ENCODE results near the gene MEIS2. TPM values are rescaled to one million over a fixed set of nuclear protein-coding genes. Genes with fewer than 3 reads are reported as not detected.

MEIS2 gene
- total RNA-seq, 2 experiments from 2014 or later, result not detected

DNA sequence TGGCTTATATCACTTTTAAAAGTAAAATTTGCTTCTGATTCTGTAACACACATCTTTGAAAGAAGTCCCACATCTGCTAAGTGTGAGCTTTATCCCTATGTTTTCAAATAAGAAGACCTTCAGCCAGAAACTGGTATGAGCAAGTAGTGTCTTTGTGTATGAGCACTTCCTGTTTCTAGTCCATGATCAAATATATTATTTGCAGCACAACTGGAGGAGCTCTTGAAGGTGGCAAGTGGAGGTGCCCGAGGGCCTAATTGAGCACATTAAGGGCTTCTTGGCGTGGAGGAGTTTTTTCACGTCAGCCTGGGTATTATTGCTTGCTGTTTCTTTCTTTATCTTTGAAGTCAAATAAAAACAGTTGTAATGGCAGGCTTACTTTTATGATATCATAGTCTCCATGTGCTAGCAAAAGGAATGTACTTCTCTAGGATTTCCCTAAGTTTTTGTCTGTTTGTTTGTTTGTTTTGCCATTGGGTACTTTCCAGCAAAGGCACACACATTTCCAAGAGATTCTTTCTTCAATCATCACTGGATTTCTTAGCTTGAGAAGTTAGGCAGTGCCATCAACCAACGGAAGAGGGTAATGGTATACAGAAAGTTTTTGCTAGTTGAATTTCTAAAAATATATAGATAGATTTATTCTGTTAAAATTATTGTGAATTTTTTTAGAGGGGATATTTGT, 68.1 kb downstream of the MEIS2 start:
- CTCF ChIA-PET, result interaction anchor here (0.6 kb wide), 1 partner anchor 69 kb away, joined by 5 read pairs; no protein-coding TSS in a partner anchor
- POLR2A ChIA-PET, result no interaction called here
- Mint-ChIP-seq H3K4me1 (no peaks in the 10 kb centered on the region), H3K27me3 (no peaks in the 10 kb centered on the region), H3K4me3 (no peak overlapping the region), H3K9me3 (ENCODE audit: low read depth) (no peaks in the 10 kb centered on the region), H3K27ac (no peak overlapping the region), H3K36me3 (ENCODE audit: low read depth) (no peaks in the 10 kb centered on the region)
- intact Hi-C loops (cut with DNase I, micrococcal nuclease), result no loop called here
- DNase-seq (no peak), ATAC-seq (no peak)

DNA sequence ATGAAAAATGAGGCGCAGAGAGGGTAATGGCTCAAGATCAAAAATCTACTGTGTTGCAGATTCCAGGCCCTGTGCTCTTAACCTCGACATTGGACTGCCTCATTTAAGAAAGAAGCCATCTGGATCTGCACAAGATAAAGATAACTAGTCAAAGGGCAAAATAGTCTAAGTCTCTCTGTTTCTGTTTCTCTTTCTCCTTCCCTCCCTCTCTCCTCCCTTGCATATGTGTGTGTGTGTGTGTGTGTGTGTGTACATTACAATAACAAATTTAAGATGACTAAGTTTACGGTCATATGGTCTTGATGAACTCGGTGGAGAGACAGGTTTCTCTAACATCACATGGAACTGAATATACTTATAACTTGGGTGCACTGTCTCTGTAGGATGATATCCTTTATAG, 69.2 kb downstream of the MEIS2 start:
- DNase-seq (no peak), ATAC-seq (no peak)
- H3K27ac Mint-ChIP-seq, result no peak overlapping the region
- intact Hi-C loops (cut with DNase I, micrococcal nuclease), result no loop called here
- no peak overlapping the region for H3K4me3 Mint-ChIP-seq
- no peaks in the 10 kb centered on the region for H3K4me1 Mint-ChIP-seq
- no peaks in the 10 kb centered on the region for H3K36me3 Mint-ChIP-seq (ENCODE audit: low read depth)
- H3K27me3 Mint-ChIP-seq, result peaks cover 3% of the 10 kb centered on the region
- CTCF ChIA-PET, result no interaction called here
- POLR2A ChIA-PET, result no interaction called here
- H3K9me3 Mint-ChIP-seq (ENCODE audit: low read depth), result no peaks in the 10 kb centered on the region

DNA sequence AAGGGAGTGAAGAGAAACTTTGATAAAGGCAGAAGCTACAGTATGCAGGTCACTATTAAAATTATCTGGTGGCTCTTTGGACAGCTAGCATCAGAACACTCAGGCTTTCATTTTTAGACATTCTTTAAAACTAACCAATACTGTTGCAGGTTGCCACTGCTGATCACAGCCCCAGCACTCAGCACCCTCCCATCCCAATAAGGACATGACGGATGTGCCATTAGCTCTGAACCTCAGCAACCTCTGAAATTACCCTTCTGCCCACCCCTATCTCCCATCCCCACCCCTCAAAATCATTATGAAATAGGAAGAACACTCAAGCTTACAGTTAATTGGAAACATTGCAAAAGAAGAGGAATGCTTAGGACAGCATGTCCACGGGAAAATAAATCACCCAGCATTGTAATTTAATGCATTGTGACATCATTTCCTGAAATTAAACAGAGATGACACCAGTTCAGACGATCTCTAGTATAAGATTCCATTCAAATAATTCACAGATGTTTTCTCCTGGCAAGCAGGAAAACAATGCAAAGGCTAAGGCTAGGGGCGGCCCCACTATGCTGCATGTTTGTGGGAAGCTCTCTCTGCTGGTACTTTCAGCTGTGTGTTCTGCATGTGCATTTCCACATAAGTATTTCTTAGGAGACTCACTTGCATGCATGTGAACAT, 71.6 kb downstream of the MEIS2 start:
- intact Hi-C loops (cut with DNase I, micrococcal nuclease), result no loop called here

DNA sequence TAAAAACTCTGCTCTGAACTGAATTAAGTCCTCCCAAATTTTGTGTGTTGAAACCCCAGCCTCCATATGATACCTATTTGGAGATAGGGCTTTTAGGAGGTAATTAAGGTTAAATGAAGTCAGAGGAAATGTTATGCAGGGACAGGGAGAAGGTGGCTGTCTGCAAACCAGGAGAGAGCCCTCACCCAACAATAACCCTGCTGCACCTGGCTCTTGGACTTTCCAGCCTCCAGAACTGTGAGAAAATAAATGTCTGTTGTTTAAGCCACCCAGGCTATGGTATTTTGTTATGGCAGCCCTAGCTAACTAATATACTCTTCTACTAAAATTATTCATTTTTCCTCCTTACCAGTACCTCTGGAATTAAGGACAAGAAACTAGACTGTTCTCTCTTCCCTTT, 79.5 kb downstream of the MEIS2 start:
- H3K27me3 Mint-ChIP-seq, result peaks cover 2% of the 10 kb centered on the region

More for the DNA sequence above, 71.6 kb downstream of the MEIS2 start:
- no peak for DNase-seq
- no peak for ATAC-seq
- Mint-ChIP-seq H3K27me3 (peaks cover 5% of the 10 kb centered on the region), H3K4me1 (no peaks in the 10 kb centered on the region), H3K36me3 (ENCODE audit: low read depth) (no peaks in the 10 kb centered on the region), H3K27ac (no peak overlapping the region), H3K9me3 (ENCODE audit: low read depth) (no peaks in the 10 kb centered on the region), H3K4me3 (no peak overlapping the region)
- ChIA-PET POLR2A (no interaction called here), CTCF (interaction anchor here (0.5 to 0.8 kb wide), 2 partner anchors 14 to 114 kb away, joined by 3 to 5 read pairs; no protein-coding TSS in a partner anchor)

DNA sequence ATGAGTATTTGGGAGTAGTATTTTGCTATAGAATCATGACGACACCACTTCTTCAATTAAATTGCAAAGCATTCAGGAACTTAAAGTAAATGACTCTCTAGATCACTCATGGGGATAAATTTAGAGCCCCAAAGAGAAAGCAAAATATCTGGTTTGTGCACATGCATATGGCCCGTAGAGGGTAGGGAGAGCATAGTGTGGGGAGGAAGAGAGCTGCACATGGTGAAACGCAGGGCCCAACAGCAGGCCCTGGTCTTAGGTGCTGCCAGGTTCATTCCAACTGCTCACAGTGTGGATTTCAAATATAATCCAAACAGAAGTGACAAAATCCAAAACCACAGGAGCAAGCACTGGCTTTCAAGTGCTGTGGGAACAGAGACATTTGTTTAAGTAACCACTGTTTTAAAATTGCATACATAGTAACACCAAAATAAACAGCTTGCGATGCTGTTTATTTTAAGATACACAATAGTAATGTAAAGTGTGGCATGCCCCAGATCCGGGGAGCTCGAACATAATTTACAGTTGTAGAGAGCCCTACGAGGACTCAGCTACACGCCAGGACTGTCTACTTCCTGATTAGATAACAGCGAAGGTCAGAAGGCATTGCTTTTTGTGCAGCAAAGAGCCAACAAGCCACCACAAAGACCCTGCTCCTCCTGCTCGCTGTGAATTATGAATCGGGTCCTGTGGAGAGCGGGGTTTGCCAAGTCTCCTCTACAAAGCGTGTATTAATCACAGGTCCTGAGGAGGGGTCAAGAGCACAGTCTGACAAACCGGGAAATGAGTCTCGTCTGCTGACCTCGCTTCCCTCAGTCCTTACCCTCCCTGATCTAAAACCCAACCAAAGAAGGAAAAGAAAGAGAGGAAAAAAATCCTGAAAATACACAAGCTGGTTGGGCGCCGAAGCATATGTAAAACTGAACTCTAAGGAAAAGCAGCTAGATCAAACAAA, 80.6 kb downstream of the MEIS2 start:
- Mint-ChIP-seq H3K4me3 (no peak overlapping the region), H3K27ac (no peak overlapping the region), H3K9me3 (ENCODE audit: low read depth) (peaks cover 2% of the 10 kb centered on the region), H3K36me3 (ENCODE audit: low read depth) (no peaks in the 10 kb centered on the region), H3K27me3 (peaks cover 2% of the 10 kb centered on the region), H3K4me1 (no peaks in the 10 kb centered on the region)
- ChIA-PET CTCF (no interaction called here), POLR2A (no interaction called here)
- intact Hi-C loops (cut with DNase I, micrococcal nuclease), result no loop called here
- DNase-seq (no peak), ATAC-seq (no peak)

More for the DNA sequence above, 79.5 kb downstream of the MEIS2 start:
- ChIA-PET POLR2A (no interaction called here), CTCF (no interaction called here)
- Mint-ChIP-seq H3K9me3 (ENCODE audit: low read depth) (peaks cover 2% of the 10 kb centered on the region), H3K4me1 (no peaks in the 10 kb centered on the region), H3K36me3 (ENCODE audit: low read depth) (no peaks in the 10 kb centered on the region), H3K4me3 (no peak overlapping the region), H3K27ac (no peak overlapping the region)
- ATAC-seq, result no peak
- no peak for DNase-seq
- intact Hi-C loops (cut with DNase I, micrococcal nuclease), result no loop called here

DNA sequence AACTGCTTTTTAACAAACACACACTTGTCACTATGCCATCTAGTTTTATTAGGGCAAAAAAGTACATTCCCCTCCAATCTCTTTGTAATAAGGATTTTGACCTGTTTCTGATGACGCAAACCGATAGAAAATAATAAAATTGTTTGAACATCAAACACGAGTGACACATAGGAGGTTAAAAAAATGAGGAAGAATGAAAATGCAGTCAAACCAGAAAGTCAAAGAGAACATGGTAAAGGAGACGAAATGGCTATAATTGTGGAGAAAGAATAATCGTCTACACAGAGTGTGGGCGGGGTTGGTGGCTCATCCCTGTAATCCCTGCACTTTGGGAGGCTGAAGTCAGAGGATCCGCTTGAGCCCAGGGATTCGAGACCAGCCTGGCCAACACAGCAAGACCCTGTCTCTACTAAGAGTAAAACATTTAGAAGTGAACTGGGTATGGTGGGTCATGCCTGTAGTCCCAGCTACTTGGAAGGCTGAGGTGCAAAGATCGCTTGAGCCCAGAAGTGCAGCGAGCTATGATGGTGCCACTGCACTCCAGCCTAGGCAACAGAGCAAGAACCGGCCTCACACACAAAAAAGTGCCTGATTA, 83.2 kb downstream of the MEIS2 start:
- DNase-seq (no peak), ATAC-seq (no peak)
- Mint-ChIP-seq H3K27me3 (no peaks in the 10 kb centered on the region), H3K4me3 (no peak overlapping the region), H3K27ac (no peak overlapping the region), H3K36me3 (ENCODE audit: low read depth) (no peaks in the 10 kb centered on the region), H3K9me3 (ENCODE audit: low read depth) (peaks cover 2% of the 10 kb centered on the region), H3K4me1 (no peaks in the 10 kb centered on the region)
- ChIA-PET CTCF (no interaction called here), POLR2A (no interaction called here)
- intact Hi-C loops (cut with DNase I, micrococcal nuclease), result no loop called here

DNA sequence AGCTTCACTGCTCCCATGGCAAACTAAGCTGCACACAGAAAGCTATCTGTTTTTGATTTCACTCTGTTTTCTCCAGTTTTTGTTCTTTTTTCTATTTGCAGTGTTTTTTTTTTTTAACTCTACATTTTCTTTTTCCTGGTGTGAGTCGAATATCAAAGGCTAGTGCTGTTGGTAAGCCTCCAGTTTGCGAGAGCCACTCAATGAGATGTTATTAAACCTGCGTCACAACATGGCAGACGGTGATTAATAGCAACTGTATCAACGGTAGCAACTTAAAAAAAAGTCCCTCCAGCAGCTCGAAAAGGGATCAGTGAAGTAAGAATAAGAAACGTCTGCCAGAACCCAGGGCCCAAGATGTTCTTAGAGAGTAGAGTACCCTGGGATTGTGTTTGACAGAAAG, 84.1 kb downstream of the MEIS2 start:
- H3K27ac Mint-ChIP-seq, result no peak overlapping the region
- no peaks in the 10 kb centered on the region for H3K4me1 Mint-ChIP-seq
- no peak overlapping the region for H3K4me3 Mint-ChIP-seq
- intact Hi-C loops (cut with DNase I, micrococcal nuclease), result no loop called here
- POLR2A ChIA-PET, result no interaction called here
- DNase-seq (no peak), ATAC-seq (no peak)
- no peaks in the 10 kb centered on the region for H3K36me3 Mint-ChIP-seq (ENCODE audit: low read depth)
- CTCF ChIA-PET, result no interaction called here
- H3K27me3 Mint-ChIP-seq, result no peaks in the 10 kb centered on the region
- peaks cover 2% of the 10 kb centered on the region for H3K9me3 Mint-ChIP-seq (ENCODE audit: low read depth)

DNA sequence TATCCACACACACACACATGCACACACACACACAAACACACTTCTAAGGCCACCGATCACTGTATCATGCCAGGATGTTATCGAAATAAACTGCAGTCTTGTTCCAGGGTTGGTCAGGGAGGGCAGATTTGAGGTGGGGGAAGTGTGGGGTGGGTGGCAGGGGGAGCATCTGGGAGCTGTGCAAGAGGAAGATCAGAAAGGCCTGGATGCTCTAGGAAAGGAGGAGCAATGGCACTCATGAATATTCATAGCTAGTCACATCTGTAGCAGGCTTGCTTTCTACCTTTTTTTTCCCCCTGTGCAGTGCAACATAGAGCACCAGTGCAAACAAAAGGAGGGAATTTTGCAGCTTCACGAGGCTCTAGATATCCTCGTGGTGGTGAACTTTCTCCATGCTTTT, 84.9 kb downstream of the MEIS2 start:
- Mint-ChIP-seq H3K9me3 (ENCODE audit: low read depth) (peaks cover 2% of the 10 kb centered on the region), H3K4me3 (no peak overlapping the region)

DNA sequence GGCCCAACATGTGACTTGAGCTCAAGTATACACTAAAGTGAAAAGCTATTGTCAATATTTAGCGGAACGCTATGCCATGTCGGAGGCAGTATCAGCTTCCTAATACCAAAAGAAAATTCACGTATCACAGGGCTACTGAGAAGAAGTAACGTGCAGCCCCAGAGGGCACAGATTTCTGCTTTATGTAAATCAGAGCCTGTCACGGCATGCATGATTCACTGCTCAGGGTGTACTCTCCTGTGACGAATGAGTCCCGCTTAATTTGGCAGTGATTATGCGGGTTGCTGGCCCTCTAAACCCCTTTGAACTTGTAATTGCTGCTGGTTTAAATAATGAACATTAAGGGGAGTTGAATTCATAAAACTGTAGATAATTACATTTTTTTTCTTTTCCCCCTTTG, 85.3 kb downstream of the MEIS2 start:
- intact Hi-C loops (cut with DNase I, micrococcal nuclease), result no loop called here
- DNase-seq (no peak), ATAC-seq (no peak)
- H3K4me3 Mint-ChIP-seq, result no peak overlapping the region
- peaks cover 2% of the 10 kb centered on the region for H3K27me3 Mint-ChIP-seq
- ChIA-PET POLR2A (no interaction called here), CTCF (no interaction called here)
- no peak overlapping the region for H3K27ac Mint-ChIP-seq
- H3K4me1 Mint-ChIP-seq, result no peaks in the 10 kb centered on the region
- no peaks in the 10 kb centered on the region for H3K36me3 Mint-ChIP-seq (ENCODE audit: low read depth)
- H3K9me3 Mint-ChIP-seq (ENCODE audit: low read depth), result peaks cover under 1% of the 10 kb centered on the region

More for the DNA sequence above, 84.9 kb downstream of the MEIS2 start:
- ChIA-PET POLR2A (no interaction called here), CTCF (no interaction called here)
- DNase-seq, result no peak
- intact Hi-C loops (cut with DNase I, micrococcal nuclease), result no loop called here
- peaks cover 2% of the 10 kb centered on the region for H3K27me3 Mint-ChIP-seq
- H3K4me1 Mint-ChIP-seq, result no peaks in the 10 kb centered on the region
- no peaks in the 10 kb centered on the region for H3K36me3 Mint-ChIP-seq (ENCODE audit: low read depth)
- no peak for ATAC-seq
- H3K27ac Mint-ChIP-seq, result no peak overlapping the region

DNA sequence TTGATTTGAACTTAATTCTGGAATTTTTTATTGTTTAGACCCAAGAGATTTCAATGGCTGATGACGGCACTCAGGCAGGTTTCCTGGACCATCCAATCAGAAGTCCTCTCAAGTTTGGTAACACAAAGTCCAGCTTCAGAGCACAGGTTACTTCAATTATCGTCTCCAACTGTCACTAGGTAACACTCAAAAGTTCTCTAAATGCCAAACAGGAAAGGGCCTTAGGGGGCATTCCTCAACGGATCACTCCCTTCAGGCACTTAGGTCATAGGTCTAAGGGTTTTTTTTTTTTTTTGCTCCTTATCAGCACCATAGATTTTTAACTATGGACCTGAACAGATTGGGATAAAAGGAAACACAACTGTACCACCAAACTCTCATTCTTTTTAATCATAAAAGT, 85.8 kb downstream of the MEIS2 start:
- CTCF ChIA-PET, result no interaction called here
- Mint-ChIP-seq H3K27me3 (peaks cover 2% of the 10 kb centered on the region), H3K4me1 (no peaks in the 10 kb centered on the region), H3K36me3 (ENCODE audit: low read depth) (no peaks in the 10 kb centered on the region), H3K4me3 (no peak overlapping the region), H3K9me3 (ENCODE audit: low read depth) (no peaks in the 10 kb centered on the region), H3K27ac (no peak overlapping the region)
- intact Hi-C loops (cut with DNase I, micrococcal nuclease), result no loop called here
- POLR2A ChIA-PET, result no interaction called here
- ATAC-seq (no peak), DNase-seq (no peak)

DNA sequence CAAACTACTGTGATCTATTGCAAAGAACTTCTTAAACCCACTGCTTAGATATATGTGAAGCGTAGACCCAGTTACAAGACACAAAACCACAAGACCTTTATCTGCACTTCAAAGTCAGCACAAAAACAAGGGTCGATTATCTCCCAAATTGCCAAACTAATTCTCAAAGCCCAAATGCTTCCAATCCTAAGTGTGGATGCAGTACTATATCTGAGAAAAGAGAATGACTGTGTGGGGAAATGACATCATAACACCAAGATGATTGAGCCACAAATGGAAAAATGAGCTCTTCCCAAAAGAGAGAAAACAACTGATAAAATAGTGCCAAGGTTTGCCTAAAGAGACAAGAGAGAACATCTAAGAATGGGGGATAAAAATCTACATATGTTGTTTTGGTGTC, 86.2 kb downstream of the MEIS2 start:
- ATAC-seq (no peak), DNase-seq (no peak)
- no peaks in the 10 kb centered on the region for H3K4me1 Mint-ChIP-seq
- ChIA-PET POLR2A (no interaction called here), CTCF (no interaction called here)
- no peaks in the 10 kb centered on the region for H3K36me3 Mint-ChIP-seq (ENCODE audit: low read depth)
- H3K9me3 Mint-ChIP-seq (ENCODE audit: low read depth), result no peaks in the 10 kb centered on the region
- no peak overlapping the region for H3K27ac Mint-ChIP-seq
- H3K4me3 Mint-ChIP-seq, result no peak overlapping the region
- intact Hi-C loops (cut with DNase I, micrococcal nuclease), result no loop called here
- peaks cover 2% of the 10 kb centered on the region for H3K27me3 Mint-ChIP-seq
